Lower lobe of right lung (tissue), 2 donors: Measurements from ENCODE around the gene DCHS2. TPM values are rescaled to one million over a fixed set of nuclear protein-coding genes. Genes with fewer than 3 reads are reported as not detected.
A peak's percentile ranks its signal among the peaks of the same experiment; 100 is the strongest.

ENCODE experiments used
- ATAC-seq, 2 donors: fragments of 200-7000 bp; cut with Tn5 transposase; one replicate each; pipeline ENCODE4 v1.9.1; 2020 to 2022; ENCODE audit warnings: mild to moderate bottlenecking in 2 of 2, moderate library complexity in 2 of 2
- DNase-seq: peaks from one replicate; pipeline ENCODE4 v3.0.0-alpha.2; 2020
- H3K27ac ChIP-seq: fragments of 200-600 bp; one replicate; pipeline ENCODE4 v1.8.0; 2022
- H3K27me3 ChIP-seq: fragments of 200-600 bp; one replicate; pipeline ENCODE4 v1.8.0; 2022; ENCODE audit warnings: low read depth
- H3K36me3 ChIP-seq: fragments of 200-600 bp; one replicate; pipeline ENCODE4 v1.8.0; 2022; ENCODE audit warnings: mild to moderate bottlenecking
- H3K4me1 ChIP-seq: fragments of 200-600 bp; one replicate; pipeline ENCODE4 v1.8.0; 2022
- H3K4me3 ChIP-seq: fragments of 200-600 bp; one replicate; pipeline ENCODE4 v1.8.0; 2022; ENCODE audit warnings: mild to moderate bottlenecking
- H3K9me3 ChIP-seq: fragments of 200-600 bp; one replicate; pipeline ENCODE4 v1.8.0; 2022
- intact Hi-C: fragments of 100-400 bp; cut with DNase I; formaldehyde crosslinking; loops from one replicate; pipeline ENCODE4 v1.11.0; 2022
- total RNA-seq: library from RNA; stranded (reverse); fragmentation: NEBNext Ultra II Directional; extraction: Animal tissue kit (Norgen Biotek cat#: 25700); gene quantifications from one replicate; pipeline ENCODE4 v1.2.1, GENCODE V29; 2021
- TF ChIP-seq, protein P1 (sequence below): fragments of 200-600 bp; IDR thresholded peaks from one replicate; pipeline ENCODE4 v1.8.0; 2022; ENCODE audit warnings: antibody characterized with exemption, mild to moderate bottlenecking
- donor health status: DM: no; HTN: yes; CAD: no; lungs with severe emphysema.

Gene DCHS2
- total RNA-seq, 1 donor from 2014 or later: 0.53 TPM

DNA sequence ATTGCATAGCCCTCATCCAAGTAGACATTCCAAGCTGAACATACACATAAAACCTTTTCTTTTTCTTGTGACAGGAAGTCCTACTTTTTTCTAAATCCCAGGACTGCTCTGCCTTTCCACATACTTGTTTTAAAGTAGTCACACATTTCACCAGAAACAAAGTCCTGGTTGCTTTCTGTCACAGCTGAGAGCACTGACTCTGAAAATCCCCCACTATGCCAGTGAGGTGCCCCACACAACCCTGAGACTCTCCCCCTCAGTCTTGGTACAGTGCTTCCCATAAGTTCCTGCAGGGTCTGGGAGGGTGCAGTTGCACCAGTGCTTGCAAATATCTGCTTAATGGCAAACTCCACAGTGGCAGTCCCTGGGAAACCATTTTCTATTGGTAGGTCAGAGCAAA is 84.2 kb downstream of the DCHS2 start:
- ATAC-seq: no peak
- Histone ChIP-seq H3K27me3 (no peaks in the 10 kb centered on the region), H3K36me3 (no peaks in the 10 kb centered on the region), H3K9me3 (peaks cover 3% of the 10 kb centered on the region), H3K27ac (no peak overlapping the region), H3K4me3 (no peak overlapping the region), H3K4me1 (no peaks in the 10 kb centered on the region)
- DNase-seq: no peak
- TF ChIP-seq, protein P1, sequence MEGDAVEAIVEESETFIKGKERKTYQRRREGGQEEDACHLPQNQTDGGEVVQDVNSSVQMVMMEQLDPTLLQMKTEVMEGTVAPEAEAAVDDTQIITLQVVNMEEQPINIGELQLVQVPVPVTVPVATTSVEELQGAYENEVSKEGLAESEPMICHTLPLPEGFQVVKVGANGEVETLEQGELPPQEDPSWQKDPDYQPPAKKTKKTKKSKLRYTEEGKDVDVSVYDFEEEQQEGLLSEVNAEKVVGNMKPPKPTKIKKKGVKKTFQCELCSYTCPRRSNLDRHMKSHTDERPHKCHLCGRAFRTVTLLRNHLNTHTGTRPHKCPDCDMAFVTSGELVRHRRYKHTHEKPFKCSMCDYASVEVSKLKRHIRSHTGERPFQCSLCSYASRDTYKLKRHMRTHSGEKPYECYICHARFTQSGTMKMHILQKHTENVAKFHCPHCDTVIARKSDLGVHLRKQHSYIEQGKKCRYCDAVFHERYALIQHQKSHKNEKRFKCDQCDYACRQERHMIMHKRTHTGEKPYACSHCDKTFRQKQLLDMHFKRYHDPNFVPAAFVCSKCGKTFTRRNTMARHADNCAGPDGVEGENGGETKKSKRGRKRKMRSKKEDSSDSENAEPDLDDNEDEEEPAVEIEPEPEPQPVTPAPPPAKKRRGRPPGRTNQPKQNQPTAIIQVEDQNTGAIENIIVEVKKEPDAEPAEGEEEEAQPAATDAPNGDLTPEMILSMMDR: no peak
- intact Hi-C loops: no loop called here

GRCh38 chr4:154406018-154406795 is 85.4 kb downstream of the DCHS2 start:
- ATAC-seq: peak in 1 of 2 donors; percentile 56
- TF ChIP-seq, protein P1: no peak
- Histone ChIP-seq H3K9me3 (peaks cover 3% of the 10 kb centered on the region), H3K27ac (no peak overlapping the region), H3K4me1 (no peaks in the 10 kb centered on the region), H3K4me3 (no peak overlapping the region), H3K36me3 (no peaks in the 10 kb centered on the region), H3K27me3 (no peaks in the 10 kb centered on the region)
- DNase-seq: no peak
- intact Hi-C loops: no loop called here

GRCh38 chr4:154399259-154399974 is 92.2 kb downstream of the DCHS2 start:
- no peaks in the 10 kb centered on the region for H3K9me3 ChIP-seq
- no peaks in the 10 kb centered on the region for H3K4me1 ChIP-seq
- TF ChIP-seq, protein P1: peak; percentile 21
- H3K27me3 ChIP-seq: no peaks in the 10 kb centered on the region
- no peak overlapping the region for H3K27ac ChIP-seq
- no peak overlapping the region for H3K4me3 ChIP-seq
- ATAC-seq (no peak), DNase-seq (no peak)
- intact Hi-C loops: no loop called here
- H3K36me3 ChIP-seq: no peaks in the 10 kb centered on the region

DNA sequence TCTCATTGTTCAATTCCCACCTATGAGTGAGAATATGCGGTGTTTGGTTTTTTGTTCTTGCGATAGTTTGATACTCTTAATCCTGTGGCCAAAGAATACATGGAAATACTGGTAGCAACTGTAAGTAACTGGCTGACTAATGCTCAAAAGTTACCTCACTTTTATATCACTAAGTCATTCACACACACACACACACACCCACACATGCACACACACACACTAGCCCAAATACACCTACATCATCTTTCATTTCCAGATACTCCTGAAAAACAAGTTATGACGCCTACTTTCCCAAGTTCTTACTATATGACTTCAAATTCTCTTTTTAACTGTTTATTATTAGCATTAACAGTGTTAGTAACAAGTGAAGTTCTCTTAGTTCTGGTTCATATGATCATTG is 101.3 kb downstream of the DCHS2 start:
- H3K27ac ChIP-seq: no peak overlapping the region
- no peak for ATAC-seq
- H3K4me1 ChIP-seq: no peaks in the 10 kb centered on the region
- TF ChIP-seq, protein P1: no peak
- intact Hi-C loops: no loop called here
- no peak overlapping the region for H3K4me3 ChIP-seq
- H3K36me3 ChIP-seq: no peaks in the 10 kb centered on the region
- no peaks in the 10 kb centered on the region for H3K27me3 ChIP-seq
- DNase-seq: no peak
- no peaks in the 10 kb centered on the region for H3K9me3 ChIP-seq

- Histone ChIP-seq H3K4me3 (no peak overlapping the region), H3K27me3 (no peaks in the 10 kb centered on the region), H3K27ac (no peak overlapping the region), H3K36me3 (no peaks in the 10 kb centered on the region), H3K9me3 (no peaks in the 10 kb centered on the region), H3K4me1 (no peaks in the 10 kb centered on the region)
- TF ChIP-seq, protein P1: no peak
- DNase-seq (no peak), ATAC-seq (peak in 1 of 2 donors; percentile 56)
- intact Hi-C loops: no loop called here
Measured at GRCh38 chr4:154389148-154389547, 102.5 kb downstream of the DCHS2 start.
